Measurements from ENCODE around the gene CWC25. TPM values are rescaled to one million over a fixed set of nuclear protein-coding genes. Genes with fewer than 3 reads are reported as not detected.
A peak's percentile ranks its signal among the peaks of the same experiment; 100 is the strongest.

CWC25 gene
- total RNA-seq, 4 donors from 2014 or later = 16.5 to 27.8 (median 19.6) TPM

GRCh38 chr17:38751144-38751807 lies 73.8 kb downstream of the CWC25 start:
- 9% methylated on average over 10 of the region's 10 CpGs for WGBS
- Histone ChIP-seq H3K4me3 (peak overlapping the region; percentile 84 to 97 (median 92)), H3K27ac (replicated peaks in 1 of 4) (peak overlapping the region; percentile 89 to 97 (median 94)), H3K27me3 (peaks cover 0 to 6% (median 0%) of the 10 kb centered on the region in 4 donors), H3K36me3 (peaks cover 7 to 24% (median 20%) of the 10 kb centered on the region in 4 donors), H3K4me1 (peaks cover 56 to 86% (median 73%) of the 10 kb centered on the region in 4 donors), H3K9me3 (no peaks in the 10 kb centered on the region)
- DNase-seq (ENCODE audit: extremely low spot score) = no peak
- intact Hi-C loops (cut with DNase I) = no loop called here
- TF ChIP-seq POLR2AphosphoS5 (IDR thresholded peaks at IDR 0.05) (no peak), POLR2A (IDR thresholded peaks at IDR 0.05; ENCODE audit: low read depth) (no peak), CTCF (IDR thresholded peaks at IDR 0.05) (no peak), EP300 (IDR thresholded peaks at IDR 0.05) (no peak)

Small RNAs within 50 kb of the gene (small RNA-seq; reads per million reads assigned to genes)
- gene MIR4727 (0 to 0.17 (median 0.17) reads per million in 3 donors), gene RNU6-866P (0 reads per million in 3 donors), gene SNORA21 (0 reads per million in 3 donors), gene SNORA21B (0 reads per million in 3 donors)

Other genes with a start within 250 kb of the CWC25 start
- gene SRCIN1, start 219.4 kb downstream of the CWC25 start, total RNA-seq = 1 to 10 TPM; 1.2 to 2.7 (median 2.3) TPM
- gene EPOP, start 150.4 kb downstream of the CWC25 start, total RNA-seq = 1 to 10 TPM in 3 of 4 donors, under 1 TPM in 1; 0.42 to 7.3 (median 2.7) TPM
- gene MLLT6, start 120.0 kb downstream of the CWC25 start, total RNA-seq = 10 to 100 TPM; 62.7 to 83.6 (median 73.0) TPM
- gene CISD3, start 95.0 kb downstream of the CWC25 start, total RNA-seq = 10 to 100 TPM; 10.1 to 18.5 (median 18.0) TPM
- 10 to 100 TPM; 10.3 to 15.7 (median 12.4) TPM for gene PCGF2, start 77.0 kb downstream of the CWC25 start, total RNA-seq
- gene PSMB3, start 72.6 kb downstream of the CWC25 start, total RNA-seq = 100 to 1,000 TPM; 122 to 158 (median 137) TPM
- gene PIP4K2B, start 25.8 kb downstream of the CWC25 start, total RNA-seq = 10 to 100 TPM; 39.5 to 72.1 (median 53.2) TPM
- gene RPL23, start 28.4 kb upstream of the CWC25 start, total RNA-seq = 1,000 to 10,000 TPM in 2 of 4 donors, 100 to 1,000 TPM in 2; 721 to 1,711 (median 1,283) TPM
- gene LASP1, start 44.7 kb upstream of the CWC25 start, total RNA-seq = 100 to 1,000 TPM in 1 of 4 donors, 10 to 100 TPM in 3; 46.9 to 102 (median 74.7) TPM
- under 1 TPM in 1 of 4 donors, not detected in 3; 0.26 TPM for gene FBXO47, start 142.1 kb upstream of the CWC25 start, total RNA-seq

All from esophagus muscularis mucosa (tissue), 4 donors.